Central memory CD8-positive, alpha-beta T cell (primary cell): ENCODE results near the gene EPS8L1.
"Not testable (repeated sequence)": the region's sequence is repeated elsewhere in the genome, so short reads cannot be mapped to it uniquely, and the experiment has no call there.

Experiments used
- ATAC-seq: fragments of 150-1000 bp; cut with Tn5 transposase; replicated peaks from 2 replicates; pipeline ENCODE4 v1.10.0; 2022; ENCODE audit warnings: mild to moderate bottlenecking, moderate FRiP score, moderate number of reproducible peaks; ENCODE audit not compliant: poor library complexity, severe bottlenecking; ENCODE audit errors: extremely low read depth
- DNase-seq, 2 donors: peaks; one replicate each; pipeline ENCODE4 v3.0.0; 2021; ENCODE audit warnings: low spot score in 2 of 2
- H3K27ac Mint-ChIP-seq: one replicate; pipeline ENCODE4 v1.8.0; 2022; ENCODE audit warnings: low read depth, mild to moderate bottlenecking, moderate library complexity, mixed read lengths
- H3K27me3 Mint-ChIP-seq: one replicate; pipeline ENCODE4 v1.8.0; 2022; ENCODE audit warnings: mixed read lengths
- H3K36me3 Mint-ChIP-seq: one replicate; pipeline ENCODE4 v1.8.0; 2022; ENCODE audit warnings: mild to moderate bottlenecking, moderate library complexity, mixed read lengths; ENCODE audit not compliant: insufficient read depth
- H3K4me1 Mint-ChIP-seq: one replicate; pipeline ENCODE4 v1.8.0; 2022; ENCODE audit warnings: mixed read lengths
- H3K4me3 Mint-ChIP-seq: one replicate; pipeline ENCODE4 v1.8.0; 2022; ENCODE audit warnings: mild to moderate bottlenecking, moderate library complexity, mixed read lengths
- H3K9me3 Mint-ChIP-seq: one replicate; pipeline ENCODE4 v1.8.0; 2022; ENCODE audit warnings: mixed read lengths

The EPS8L1 gene

GRCh38 chr19:55094456-55095259, 19.0 kb downstream of the EPS8L1 start:
- Mint-ChIP-seq H3K9me3 (no peaks in the 10 kb centered on the region), H3K27me3 (no peaks in the 10 kb centered on the region), H3K4me1 (peaks cover 7% of the 10 kb centered on the region), H3K27ac (no peak overlapping the region), H3K36me3 (peaks cover 12% of the 10 kb centered on the region), H3K4me3 (no peak overlapping the region)
- ATAC-seq: no peak
- DNase-seq: no peak

DNA sequence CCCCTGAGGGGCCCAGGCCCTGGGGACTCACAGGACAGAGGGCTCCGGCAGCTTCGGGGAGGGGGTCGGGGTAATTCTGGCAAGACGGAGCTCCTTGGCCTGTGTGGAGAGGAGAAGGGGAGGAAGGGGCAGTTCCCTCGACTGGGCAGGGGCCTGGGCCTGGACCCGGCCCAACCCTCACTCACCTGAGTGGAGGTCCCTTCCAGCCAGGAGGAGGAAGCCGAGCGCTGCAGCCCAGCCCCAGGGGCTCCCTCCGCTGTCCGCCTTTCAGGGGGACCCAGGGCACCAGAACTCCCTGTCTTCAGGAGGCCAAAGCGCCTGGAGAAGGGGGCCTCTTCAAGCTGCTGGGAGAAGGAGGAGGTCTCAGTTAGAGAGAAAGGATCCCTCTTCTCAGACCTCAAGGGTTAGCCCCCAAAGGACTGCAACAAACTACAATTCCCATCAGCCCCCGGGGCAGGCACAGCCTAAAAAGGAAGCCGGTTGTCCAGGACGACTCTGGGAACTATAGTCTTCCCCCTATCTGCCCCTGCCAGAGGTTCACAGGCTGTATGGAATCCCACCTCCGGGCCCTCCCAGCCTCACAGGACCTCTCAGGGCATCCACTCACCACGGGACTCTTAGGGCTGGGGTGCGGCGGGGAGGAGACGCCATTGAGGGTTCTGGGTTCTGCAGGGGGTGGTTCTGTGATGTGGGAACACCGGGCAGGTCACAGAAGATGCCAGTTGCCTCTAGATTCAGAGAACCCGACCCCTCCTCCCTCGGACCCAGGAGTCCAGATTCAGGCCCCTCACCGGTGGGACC, 19.8 kb downstream of the EPS8L1 start:
- Mint-ChIP-seq H3K27ac (no peak overlapping the region), H3K9me3 (no peaks in the 10 kb centered on the region), H3K36me3 (peaks cover 13% of the 10 kb centered on the region), H3K4me1 (peaks cover 7% of the 10 kb centered on the region), H3K4me3 (no peak overlapping the region), H3K27me3 (no peaks in the 10 kb centered on the region)
- no peak for DNase-seq
- ATAC-seq: no peak

DNA sequence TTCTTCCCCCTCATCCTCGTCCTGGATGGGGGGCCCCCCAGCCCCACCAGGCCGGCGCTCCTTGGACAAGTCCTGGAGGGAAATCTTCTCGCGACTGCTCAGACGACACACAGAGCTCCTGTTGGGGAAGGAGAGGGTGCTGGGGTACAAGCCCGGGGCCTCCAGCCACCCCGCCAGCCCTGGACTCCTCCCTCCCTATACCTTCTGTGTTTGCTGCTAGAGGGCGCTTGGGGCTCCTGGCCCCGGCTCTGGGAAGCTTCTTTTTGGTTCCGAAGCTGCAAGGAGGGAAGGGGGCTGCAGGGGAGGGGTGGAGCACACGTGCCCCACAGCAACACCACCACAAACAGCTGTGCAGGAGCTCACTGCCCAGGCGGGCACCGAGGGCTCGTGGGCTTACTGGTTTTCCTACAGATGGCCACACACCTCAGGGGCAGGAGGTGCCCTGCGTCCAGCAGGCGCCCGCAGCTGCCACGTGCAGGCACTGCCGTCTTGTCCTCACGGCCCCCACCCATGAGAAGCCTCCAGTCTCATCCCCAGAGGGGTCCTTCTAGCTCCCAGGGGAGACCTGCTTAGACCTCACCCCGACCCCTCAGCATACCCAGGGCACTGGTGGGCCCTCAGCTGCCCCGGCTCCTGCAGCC, 20.5 kb downstream of the EPS8L1 start:
- no peak for ATAC-seq
- Mint-ChIP-seq H3K27ac (no peak overlapping the region), H3K4me3 (no peak overlapping the region), H3K36me3 (peaks cover 14% of the 10 kb centered on the region), H3K9me3 (no peaks in the 10 kb centered on the region), H3K4me1 (peaks cover 7% of the 10 kb centered on the region), H3K27me3 (no peaks in the 10 kb centered on the region)
- no peak for DNase-seq

DNA sequence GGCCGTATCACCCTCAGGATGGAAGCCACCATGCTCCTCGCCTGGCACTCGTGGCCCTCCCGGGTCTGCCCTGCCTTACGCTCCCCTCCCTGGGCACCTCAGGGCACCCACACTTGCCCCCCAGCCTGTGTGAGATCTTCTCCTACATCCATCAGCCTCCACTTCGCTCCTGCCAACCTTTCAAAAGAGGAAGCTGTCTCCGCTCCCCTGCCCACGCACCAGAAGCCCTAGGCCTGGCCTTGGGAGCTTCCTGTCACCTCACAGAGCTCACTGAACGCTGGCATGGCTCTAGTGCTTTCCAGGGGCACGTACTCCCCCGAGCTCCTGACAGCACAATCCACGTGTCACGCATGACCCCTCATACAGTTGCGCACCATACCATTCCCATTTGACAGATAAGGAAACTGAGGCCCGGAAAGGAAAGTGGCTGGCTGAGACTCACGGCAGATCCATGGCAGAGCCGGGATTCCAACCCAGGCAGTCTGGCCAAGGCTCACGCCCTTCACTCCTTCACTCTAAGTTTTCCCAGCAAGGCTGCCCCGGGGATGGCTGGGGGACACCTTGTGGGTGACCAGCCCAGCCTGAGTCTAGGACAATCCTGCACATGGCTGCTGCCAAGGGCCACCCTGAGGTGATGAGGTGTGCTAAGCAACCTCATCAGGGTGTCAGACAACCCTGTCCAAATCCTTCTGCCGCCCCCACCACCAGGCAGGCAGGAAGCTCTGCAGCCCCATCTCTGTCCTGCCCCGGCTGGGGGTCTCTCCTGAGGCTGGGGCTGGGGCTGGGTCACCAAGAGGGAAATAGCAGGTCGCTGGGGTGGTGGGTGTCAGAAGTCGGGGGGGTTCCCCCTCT, 22.4 kb downstream of the EPS8L1 start:
- Mint-ChIP-seq H3K4me1 (peaks cover 7% of the 10 kb centered on the region), H3K4me3 (no peak overlapping the region), H3K27ac (no peak overlapping the region), H3K27me3 (no peaks in the 10 kb centered on the region), H3K9me3 (no peaks in the 10 kb centered on the region), H3K36me3 (peaks cover 17% of the 10 kb centered on the region)
- ATAC-seq: no peak
- DNase-seq: no peak

GRCh38 chr19:55098716-55099556, 23.3 kb downstream of the EPS8L1 start:
- H3K36me3 Mint-ChIP-seq: peaks cover 17% of the 10 kb centered on the region
- H3K9me3 Mint-ChIP-seq: no peaks in the 10 kb centered on the region
- H3K27ac Mint-ChIP-seq: no peak overlapping the region
- ATAC-seq (no peak), DNase-seq (no peak)
- H3K4me1 Mint-ChIP-seq: peaks cover 7% of the 10 kb centered on the region
- H3K27me3 Mint-ChIP-seq: no peaks in the 10 kb centered on the region
- H3K4me3 Mint-ChIP-seq: no peak overlapping the region

DNA sequence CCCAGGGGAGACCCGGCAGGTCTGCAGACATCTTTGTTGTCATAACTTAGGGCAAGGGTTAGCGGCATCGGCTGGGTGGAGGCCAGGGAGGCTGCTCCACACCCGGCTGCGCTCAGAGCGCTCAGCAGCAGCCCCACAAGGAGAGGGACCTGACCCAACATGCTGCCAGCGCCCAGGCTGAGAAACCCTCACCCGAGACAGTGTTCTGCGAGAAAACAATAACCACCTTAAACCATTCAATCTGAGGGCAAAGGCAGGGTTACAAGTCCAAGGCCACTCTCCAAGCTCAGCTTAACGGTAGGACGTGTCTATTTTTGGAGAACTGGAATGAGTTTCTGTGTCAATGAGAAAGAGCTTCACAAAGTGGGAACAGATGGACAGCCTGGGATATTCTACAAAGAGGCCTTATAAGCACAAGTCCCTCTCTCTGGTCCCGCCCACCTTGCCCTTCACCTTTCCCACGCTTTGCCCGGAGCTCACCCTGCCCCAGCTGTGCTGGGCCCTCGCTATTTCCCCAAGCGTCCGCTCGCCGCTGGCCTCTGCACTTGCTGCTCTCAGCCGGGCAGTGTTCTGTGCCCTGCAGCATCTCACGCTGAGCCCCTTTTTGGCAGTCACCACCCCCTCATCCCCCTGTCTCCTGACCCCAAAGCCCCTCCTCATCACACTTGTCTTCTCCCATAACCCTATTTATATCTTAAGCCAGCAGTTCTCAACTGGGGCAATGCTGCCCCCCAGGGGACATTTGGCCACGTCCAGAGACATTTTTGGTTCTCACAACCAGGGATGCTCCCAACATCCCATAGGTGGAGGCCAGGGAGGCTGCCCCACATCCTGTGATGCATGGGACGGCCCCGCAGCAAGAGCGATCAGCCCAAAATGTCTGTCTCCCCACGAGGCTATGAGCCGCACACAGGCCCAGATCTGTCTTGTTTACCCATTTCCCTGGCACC, 24.2 kb downstream of the EPS8L1 start:
- Mint-ChIP-seq H3K36me3 (peaks cover 15% of the 10 kb centered on the region), H3K9me3 (no peaks in the 10 kb centered on the region), H3K27ac (no peak overlapping the region), H3K4me1 (peaks cover 7% of the 10 kb centered on the region), H3K4me3 (no peak overlapping the region), H3K27me3 (no peaks in the 10 kb centered on the region)
- no peak for DNase-seq
- ATAC-seq: no peak

DNA sequence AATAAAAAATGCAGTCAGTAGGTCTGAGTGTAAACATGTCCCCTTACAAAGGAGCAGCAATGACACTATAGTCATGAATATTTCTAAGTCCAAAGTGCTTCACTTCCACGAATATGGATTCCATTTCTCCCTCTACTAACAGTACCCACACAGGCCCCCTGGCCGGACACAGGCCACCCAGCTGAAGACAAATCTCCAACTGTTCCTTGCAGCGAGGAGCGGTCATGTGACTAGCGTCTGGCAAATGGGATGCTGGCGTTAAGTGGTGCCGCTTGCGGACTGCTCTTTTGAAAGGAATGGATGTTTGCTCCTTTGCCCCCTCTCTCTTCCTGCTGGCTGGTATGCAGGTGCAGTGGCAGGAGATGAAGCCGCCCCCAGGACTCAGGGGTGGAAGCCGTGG, 25.6 kb downstream of the EPS8L1 start:
- Mint-ChIP-seq H3K27me3 (no peaks in the 10 kb centered on the region), H3K4me1 (peaks cover 7% of the 10 kb centered on the region), H3K4me3 (no peak overlapping the region), H3K9me3 (no peaks in the 10 kb centered on the region), H3K27ac (no peak overlapping the region), H3K36me3 (peaks cover 15% of the 10 kb centered on the region)
- ATAC-seq (no peak), DNase-seq (no peak)

DNA sequence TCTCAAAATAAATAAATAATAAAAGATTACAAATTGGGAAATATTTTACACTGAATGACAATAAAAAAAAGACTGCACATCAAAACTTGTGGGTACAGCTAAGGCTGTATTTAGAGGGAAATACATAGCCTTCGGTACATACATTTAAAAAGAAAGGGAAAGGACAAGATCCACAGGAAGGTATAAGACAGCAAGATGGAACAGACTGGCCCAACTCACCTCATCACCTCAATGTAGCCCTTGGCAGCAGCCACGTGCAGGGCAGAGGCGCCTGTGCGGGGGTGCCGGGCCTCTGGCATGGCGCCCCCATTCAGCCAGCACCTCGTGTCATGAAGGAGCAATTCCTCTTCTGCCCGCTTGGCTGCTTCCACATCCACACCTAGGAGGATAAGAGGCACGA, 27.5 kb downstream of the EPS8L1 start:
- Mint-ChIP-seq H3K36me3 (peaks cover 13% of the 10 kb centered on the region), H3K4me1 (peaks cover 7% of the 10 kb centered on the region), H3K9me3 (no peaks in the 10 kb centered on the region), H3K4me3 (no peak overlapping the region), H3K27me3 (no peaks in the 10 kb centered on the region), H3K27ac (no peak overlapping the region)
- no peak for ATAC-seq
- DNase-seq: no peak

GRCh38 chr19:55105237-55105636, 29.6 kb downstream of the EPS8L1 start:
- no peaks in the 10 kb centered on the region for H3K9me3 Mint-ChIP-seq
- DNase-seq (no peak), ATAC-seq (no peak)
- H3K4me1 Mint-ChIP-seq: peaks cover 14% of the 10 kb centered on the region
- no peak overlapping the region for H3K4me3 Mint-ChIP-seq
- no peaks in the 10 kb centered on the region for H3K27me3 Mint-ChIP-seq
- no peak overlapping the region for H3K27ac Mint-ChIP-seq
- peaks cover 16% of the 10 kb centered on the region for H3K36me3 Mint-ChIP-seq

- peak overlapping the region; percentile 52 for H3K27ac Mint-ChIP-seq
These were observed 30.9 kb downstream of the EPS8L1 start for GRCh38 chr19:55106591-55106990.

GRCh38 chr19:55107252-55107651, 31.6 kb downstream of the EPS8L1 start:
- not testable (repeated sequence) for H3K27ac Mint-ChIP-seq, DNase-seq, H3K9me3 Mint-ChIP-seq, ATAC-seq, H3K27me3 Mint-ChIP-seq, H3K4me3 Mint-ChIP-seq
- H3K36me3 Mint-ChIP-seq: peaks cover 16% of the 10 kb centered on the region
- peaks cover 20% of the 10 kb centered on the region for H3K4me1 Mint-ChIP-seq

More at GRCh38 chr19:55106591-55106990, 30.9 kb downstream of the EPS8L1 start:
- H3K9me3 Mint-ChIP-seq: no peaks in the 10 kb centered on the region
- peaks cover 17% of the 10 kb centered on the region for H3K36me3 Mint-ChIP-seq
- DNase-seq: no peak
- H3K27me3 Mint-ChIP-seq: no peaks in the 10 kb centered on the region
- no peak overlapping the region for H3K4me3 Mint-ChIP-seq
- H3K4me1 Mint-ChIP-seq: peaks cover 20% of the 10 kb centered on the region
- no peak for ATAC-seq
